NCI-H1930 (cell line): ENCODE results near the gene WTIP.
"Not testable (repeated sequence)": the region's sequence is repeated elsewhere in the genome, so short reads cannot be mapped to it uniquely, and the experiment has no call there.

Experiments
- DNase-seq, 2 experiments: peaks; one replicate each; lab custom pipeline; 2025; lab: John Stamatoyannopoulos, UW

The WTIP gene

DNA sequence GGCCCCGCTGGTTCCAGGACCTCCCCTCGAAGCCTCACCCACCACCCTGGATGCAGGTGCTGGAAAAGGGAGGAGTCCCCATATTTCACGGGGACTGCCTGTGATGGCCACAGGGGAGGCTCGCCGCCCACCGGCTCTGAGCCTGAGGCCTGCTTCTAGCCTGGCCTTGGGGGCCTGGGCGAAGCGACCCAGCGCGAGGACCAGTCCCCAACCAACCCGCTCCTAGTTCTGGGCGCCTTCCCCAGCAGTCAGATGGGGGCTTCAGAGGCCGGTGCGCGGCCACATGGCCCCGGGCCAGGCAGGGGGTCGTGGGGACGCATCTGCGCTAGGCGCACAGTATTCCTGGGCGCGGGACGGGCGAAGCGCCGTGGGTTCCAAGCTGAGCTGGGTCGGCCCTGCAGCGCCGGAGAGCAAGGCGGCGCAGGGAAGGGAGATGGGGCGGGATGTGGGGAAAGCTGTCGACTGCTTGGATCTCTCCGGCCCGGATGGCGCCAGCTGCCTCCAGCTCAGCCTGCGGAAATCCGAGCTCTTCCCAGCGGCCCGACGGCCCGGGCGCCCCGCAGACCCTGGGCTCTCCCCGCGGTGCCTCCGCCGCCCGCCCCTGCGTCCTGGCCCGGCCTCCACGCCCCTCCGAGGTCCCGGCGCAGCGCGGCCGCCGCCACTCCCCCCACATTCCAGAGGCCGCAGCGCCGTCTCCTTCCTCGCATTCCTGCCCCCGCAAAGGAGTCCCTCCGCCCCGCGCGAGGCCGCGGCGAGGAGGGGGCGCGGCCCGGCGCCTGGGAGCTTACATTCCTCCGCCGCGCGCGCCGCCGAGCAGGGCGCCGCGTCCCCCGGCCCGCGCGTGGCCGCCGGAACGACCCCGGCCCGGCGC, at the start of gene WTIP:
Gene WTIP, plus strand, starts transcription at position 788 of the 871 bp plus-strand sequence. CDS start 217 bp downstream, outside the sequence.
- DNase-seq, result no peak

DNA sequence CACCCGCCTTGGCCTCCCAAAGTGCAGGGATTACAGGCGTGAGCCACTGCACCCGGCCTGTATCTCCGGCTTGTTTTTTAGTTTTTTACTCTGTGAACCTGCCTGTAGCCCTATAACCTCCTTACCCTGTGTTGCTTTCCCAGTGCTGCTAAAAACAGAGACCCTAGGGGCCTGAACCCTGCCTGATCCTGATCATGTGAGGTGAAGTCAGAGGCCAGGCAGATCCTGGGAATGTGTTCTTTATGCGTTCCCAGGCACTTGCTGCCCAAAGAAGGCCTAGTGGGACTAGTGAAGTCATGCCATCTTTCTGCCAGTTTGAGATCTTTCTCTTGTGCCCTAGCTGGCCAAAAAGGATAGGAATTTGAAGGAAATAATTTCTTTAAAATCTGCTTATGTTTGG, 48.8 kb upstream of the WTIP start:
- DNase-seq, result no peak

DNA sequence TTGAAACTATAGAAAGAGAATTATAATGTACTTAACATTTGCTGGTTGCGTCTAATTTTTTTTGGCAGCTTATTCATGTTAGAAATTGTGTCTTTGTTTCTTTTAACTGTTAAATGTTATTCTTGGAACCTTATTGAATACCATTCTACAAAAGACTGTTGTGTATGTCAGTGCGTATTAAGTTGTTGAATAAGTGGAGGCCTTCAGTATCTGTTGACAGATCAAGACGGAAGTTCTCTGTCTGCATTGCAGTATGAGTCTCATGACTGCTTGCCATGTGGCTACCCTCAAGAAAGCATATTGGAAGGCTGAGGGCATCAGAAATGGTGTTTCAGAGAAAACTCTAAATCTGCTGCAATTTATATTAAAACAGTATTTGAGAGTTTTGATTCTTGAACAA, 44.8 kb upstream of the WTIP start:
- no peak for DNase-seq

- no peak for DNase-seq
Measured at GRCh38 chr19:34448191-34448590, 33.4 kb upstream of the WTIP start.

- DNase-seq, result no peak
Measured at GRCh38 chr19:34452723-34453122, 28.8 kb upstream of the WTIP start.

DNA sequence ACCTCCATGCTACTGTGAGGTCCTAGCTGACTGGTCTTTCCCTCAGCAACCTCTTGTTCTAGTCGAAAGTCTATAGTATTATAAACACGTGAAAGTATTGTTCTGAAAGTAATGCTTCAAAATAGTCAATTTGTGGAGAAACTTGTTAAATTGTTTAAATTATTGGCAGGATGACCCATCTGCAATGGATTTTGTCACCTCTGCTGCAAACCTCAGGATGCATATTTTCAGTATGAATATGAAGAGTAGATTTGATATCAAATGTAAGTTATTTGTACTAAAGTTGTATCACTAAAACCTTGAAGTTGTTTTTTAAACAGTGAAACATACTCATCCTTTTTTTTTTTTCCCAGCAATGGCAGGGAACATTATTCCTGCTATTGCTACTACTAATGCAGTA, 27.5 kb upstream of the WTIP start:
- no peak for DNase-seq

- DNase-seq, result no peak
Measured at GRCh38 chr19:34454685-34455084, 26.9 kb upstream of the WTIP start.

DNA sequence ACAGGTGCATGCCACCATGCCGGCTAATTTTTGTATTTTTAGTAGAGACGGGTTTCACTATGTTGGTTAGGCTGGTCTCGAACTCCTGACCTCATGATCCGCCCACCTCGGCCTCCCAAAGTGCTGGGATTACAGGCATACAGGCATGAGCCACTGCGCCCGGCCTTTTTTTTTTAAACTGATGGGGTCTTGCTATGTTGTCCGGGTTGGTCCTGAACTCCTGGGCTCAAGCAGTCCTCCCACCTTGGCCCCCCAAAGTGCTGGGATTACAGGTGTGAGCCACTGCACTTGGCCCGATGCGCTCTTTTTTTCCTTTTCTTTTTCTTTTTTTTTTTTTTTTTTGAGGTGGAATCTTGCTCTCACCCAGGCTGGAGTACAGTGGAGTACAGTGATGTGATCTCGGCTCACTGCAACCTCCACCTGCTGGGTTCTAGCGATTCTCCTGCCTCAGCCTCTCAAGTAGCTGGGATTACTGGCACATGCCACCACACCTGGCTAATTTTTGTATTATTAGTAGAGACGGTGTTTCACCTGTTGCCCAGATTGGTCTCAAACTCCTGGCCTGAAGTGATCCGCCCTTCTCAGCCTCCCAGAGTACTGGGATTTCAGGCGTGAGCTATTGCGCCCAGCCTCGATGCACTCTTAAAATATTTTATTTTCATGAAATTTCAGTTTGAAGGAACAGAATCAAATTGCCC, 25.6 kb upstream of the WTIP start:
- not testable (repeated sequence) for DNase-seq

- no peak for DNase-seq
Measured at GRCh38 chr19:34457446-34457845, 24.1 kb upstream of the WTIP start.

GRCh38 chr19:34458677-34459076, 22.9 kb upstream of the WTIP start:
- DNase-seq, result no peak

DNA sequence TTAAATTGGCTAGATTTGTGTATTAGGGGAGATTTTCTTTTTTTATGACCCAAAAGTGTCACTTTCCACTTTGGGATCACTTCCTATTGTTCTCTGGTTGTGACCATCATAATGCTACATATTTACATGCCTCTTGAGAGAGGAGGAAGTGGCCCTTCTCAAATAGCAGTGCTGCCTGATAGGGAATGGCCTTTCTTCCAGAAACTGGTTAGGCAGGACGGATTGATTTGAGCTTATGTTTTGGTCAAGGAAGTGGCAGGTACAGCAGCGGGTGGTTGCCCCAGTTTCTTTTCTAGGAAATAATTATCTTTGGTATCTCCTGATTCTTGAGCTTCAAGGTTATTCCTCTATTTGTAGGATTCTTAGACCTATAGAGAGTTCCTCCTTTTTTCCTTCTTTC, 21.9 kb upstream of the WTIP start:
- DNase-seq, result no peak

DNA sequence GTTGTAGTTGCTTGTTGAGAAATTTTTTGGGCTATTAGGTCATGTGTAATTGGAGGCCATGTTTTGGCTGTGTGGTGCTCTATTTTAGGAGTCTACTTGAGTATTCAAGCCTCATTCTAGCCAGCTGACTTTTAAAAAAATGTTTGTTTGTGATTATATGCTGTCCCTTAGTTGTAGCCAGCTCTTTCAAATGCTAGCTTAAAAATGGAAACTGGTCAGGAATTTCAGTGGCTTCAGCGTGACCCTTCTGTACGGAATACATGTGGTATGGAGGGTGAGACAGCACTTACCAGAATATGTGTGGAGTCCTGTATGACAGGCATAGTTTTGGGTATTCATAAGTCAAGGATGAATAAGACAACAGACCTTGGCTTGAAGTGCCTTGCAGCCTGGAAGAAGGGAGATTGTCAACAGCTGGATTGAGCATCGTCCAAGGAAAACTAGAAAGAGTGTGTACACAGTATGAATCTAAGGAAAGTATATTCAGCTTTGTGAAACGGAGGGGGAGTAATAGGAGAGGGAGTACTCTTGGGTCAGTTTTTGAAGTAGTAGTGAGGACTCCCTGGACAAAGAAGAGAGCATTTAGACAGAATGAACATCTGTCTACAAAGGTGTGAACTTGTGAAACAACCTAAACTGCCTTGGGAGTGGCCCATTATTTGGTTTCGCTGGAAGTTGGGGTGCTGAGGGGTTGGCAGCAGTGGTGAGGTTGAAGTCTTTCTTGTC, 20.0 kb upstream of the WTIP start:
- DNase-seq, result no peak

- not testable (repeated sequence) for DNase-seq
Measured at GRCh38 chr19:34464785-34465184, 16.8 kb upstream of the WTIP start.

DNA sequence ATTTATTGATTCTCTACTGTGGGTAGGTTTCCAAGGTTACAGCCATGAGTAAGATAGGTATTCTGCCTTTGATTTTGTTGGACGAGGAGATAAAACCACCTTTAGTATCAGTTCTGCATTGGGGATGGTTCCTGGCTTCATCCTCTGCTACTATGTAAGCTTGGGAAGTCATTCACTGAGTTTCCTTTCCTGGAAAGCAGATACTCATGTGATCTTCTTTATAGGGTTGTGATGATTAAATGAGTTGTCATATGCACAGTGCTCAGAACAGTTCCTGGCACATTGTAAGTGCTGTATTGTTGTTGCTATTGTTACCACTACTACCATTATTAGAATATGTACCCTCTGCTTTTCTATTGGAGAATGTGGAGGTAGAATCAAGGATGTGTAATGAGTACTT, 13.1 kb upstream of the WTIP start:
- no peak for DNase-seq

GRCh38 chr19:34469026-34469425, 12.5 kb upstream of the WTIP start:
- not testable (repeated sequence) for DNase-seq

DNA sequence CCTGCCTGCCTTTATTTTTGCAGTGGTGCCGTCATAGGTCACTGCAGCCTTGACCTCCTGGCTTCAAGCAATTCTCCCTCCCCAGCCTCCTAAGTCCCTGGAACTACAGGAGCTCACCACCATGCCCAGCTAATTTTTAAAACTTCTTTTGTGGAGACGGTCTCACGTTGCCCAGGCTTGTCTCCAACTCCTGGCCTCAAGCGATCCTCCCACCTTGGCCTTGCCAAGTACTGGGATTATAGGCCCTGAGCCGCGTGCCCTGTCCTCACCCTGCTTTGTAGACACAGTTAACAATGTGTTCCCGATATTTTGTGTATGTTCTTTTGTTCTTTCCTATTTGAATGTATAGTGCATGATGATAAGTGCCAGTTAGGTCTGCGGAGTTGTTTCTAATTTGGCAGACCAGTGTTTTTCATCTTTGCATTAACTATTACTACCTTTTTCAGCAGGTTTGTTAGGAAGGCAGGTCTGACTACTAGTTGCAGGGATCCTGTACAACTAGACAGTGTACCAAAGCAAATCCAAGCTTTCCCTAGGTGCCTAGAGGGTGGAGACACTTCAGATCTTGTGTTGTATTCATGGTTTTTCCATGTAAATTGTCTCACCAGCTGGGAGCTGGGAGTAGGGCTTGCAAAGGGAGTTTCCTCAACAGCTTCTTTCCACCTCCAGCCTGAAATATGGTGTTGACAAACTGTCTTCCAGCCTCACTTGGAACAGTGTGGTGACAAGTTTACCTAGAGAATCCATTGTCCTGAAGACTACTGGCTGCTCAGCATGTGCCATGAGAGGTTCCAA, 9.5 kb upstream of the WTIP start:
- no peak for DNase-seq

DNA sequence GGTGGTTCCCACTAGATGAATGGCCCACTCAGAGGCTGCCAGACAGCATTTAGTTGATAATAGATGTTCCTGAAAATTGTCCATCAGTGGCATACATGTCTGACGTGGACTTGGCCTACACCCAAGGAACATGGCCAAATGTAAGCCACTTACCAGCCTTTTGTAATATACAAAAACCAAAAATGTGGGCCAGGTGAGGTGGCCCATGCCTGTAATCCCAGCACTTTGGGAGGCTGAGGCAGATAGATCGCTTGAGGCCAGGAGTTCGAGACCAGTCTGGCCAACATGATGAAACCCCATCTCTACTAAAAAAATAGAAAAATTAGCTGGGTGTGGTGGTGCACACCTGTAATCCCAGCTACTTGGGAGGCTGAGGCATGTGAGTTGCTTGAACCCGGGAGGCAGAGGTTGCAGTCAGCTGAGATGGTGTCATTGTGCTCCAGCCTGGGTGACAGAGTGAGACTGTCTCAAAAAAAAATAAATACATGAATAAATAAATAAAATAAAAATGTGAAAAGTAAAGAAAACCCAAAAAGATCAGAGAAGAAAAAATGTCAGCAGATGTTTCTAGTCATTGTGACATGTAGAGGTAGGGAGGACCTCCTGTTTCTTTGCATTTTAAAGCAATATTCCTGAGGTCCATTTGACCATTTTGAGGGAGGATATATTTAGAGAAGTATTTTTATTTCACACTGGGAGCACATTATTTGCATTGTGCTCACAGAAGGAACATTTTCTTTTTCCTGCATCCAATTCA, 7.1 kb upstream of the WTIP start:
- DNase-seq, result no peak

- DNase-seq, result no peak
Measured at GRCh38 chr19:34475026-34475974, 6.3 kb upstream of the WTIP start.

GRCh38 chr19:34475975-34476594, 5.5 kb upstream of the WTIP start:
- no peak for DNase-seq
